Stimulated activated CD4-positive, alpha-beta T cell treated with anti-CD3 and anti-CD28 coated beads, Interleukin-12 subunit alpha, Interleukin-12 subunit beta, amount 100 ng/mL, for 24 hours (primary cell): ENCODE data around the gene RFT1.

Experiments used
- DNase-seq, 2 experiments: peaks; one replicate each; pipeline ENCODE4 v3.0.0-alpha.2; 2020; ENCODE audit warnings: low read depth in 2 of 2

The RFT1 gene

DNA sequence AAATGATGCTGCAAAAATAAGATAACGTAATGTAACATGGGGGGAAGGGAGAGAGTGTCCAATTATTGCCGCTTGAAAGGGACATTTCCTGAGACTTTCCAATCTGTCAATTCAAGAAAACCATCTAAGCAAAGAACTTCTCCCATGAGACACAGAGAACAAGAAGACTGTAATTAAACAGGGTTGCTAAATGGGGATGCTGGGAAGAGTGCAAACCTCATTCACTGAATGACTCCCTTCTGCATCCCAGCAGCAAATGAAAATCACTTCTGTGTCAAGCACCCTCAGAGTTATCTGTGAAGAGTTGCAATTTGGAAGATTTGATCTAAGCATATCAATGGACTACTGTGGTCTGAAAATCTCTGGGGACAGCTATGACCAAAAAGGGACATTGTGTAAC lies 3.6 kb downstream of the RFT1 start:
- DNase-seq = no peak

DNA sequence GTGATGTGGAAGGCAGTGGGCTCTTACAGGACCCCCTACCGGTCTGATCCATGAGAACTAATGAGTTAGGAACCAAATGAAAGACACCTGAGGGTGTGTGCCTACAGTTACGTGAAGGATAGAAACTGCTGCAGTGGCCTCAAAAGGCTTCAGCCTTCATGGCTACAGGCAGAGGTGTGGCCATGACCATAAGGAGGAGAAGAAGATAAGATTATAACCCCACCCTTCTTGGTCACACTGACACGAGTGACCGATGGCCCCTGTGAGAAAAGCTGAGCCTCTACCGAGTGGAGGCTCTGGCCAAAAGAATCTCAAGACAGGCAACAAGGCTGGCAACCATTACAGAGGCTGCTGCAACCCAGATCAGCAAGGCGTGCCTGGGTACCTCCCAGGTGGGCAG lies 6.3 kb downstream of the RFT1 start:
- DNase-seq = no peak

- DNase-seq = no peak
Measured at GRCh38 chr3:53123510-53123909, 6.7 kb downstream of the RFT1 start.

DNA sequence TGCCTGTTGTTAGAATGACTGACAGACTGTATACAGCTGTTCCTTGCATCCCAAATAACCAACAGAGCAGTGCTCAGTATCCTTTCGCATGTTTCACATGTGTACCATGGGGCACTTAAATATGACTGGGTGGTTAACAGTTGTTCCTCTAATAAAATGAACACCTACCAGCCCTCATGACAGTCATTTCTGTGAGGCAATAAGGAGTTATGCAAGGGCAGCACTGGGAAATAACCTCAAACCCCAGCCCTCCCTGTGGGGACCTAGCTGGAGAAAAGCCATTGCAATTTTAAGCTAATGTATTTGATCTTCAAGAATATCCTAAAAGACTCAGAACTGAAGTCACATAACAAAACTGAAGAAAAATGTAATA lies 7.3 kb downstream of the RFT1 start:
- DNase-seq = no peak

DNA sequence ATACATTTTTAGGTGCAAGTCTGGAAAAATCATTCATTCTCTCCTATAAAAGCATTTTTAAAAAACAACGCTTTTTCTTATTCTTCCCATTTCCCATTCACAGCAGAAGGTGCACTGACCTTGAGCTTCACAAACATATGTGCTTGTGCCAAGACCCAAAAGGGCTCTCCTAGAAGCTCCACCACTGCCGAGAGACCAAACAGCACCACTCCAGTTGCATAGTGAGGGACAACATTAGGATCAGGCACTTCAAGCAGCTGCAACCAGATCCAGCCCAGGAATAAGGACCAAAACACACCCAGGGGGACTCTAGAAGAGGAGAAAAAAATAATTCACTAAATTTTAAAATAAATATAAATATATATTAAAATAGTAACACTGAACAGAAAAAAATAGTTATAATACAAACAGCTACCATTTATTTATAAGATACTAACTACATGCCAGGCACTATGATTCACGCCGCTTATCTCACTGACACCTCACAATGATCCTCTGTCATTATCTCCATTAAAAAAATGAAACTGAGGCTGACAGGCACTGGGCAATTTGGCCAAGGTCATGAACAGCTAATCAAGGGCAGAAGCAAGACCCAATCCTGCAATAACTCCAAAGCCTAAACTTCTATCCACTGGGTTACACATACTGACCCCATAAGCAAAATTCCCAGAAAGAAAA lies 7.8 kb downstream of the RFT1 start:
- DNase-seq = no peak

- no peak for DNase-seq
Measured at GRCh38 chr3:53120336-53120735, 9.9 kb downstream of the RFT1 start.

DNA sequence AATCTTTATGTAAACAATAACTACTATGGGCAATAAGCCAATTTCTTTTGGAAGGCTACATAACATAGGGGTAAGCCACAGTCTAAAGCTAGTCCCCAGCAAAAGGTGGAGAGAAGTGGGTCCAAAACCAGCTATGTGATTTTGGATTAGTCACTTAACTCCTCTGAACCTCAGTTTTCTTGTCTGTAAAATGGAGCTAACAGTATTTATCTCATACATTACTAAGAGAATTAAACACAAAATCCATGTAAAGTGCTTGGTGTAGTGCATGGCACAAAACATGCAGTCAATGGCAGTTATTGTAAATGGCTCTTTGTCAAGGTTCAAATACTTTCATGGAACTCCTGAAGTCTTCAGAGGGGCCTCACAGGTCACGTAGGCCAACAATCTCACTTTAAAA lies 13.3 kb downstream of the RFT1 start:
- DNase-seq = no peak

DNA sequence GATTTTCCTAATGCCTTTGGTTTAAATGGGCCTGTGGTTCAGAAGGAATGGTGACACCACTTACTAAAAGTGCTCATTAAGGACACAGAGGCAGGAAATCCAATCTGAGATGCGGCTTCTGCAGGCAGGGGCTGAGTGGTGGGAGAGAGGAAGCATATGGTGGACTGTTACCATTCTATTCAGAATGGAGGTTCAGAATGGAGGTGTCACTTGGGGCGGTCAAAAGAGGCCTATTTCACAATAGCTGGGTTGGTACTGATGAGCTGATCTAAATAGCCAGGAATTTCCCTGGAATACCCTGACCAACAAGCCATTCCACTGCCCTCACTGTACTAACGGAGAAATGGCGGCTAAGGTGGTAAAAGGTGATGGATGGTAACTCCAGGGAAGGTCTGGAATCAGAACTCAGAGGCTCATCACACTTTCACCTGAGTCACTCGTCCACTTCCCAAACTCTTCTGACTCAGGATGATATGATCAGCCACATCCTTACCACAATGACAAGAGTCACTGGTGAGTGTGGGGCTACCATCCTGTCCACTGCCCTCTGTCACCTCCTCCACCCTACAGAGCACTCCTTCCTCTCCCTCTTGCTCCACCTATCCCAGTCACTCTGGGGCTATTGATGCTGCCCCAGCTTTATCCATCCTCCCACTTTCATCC lies 15.7 kb downstream of the RFT1 start:
- DNase-seq = no peak

DNA sequence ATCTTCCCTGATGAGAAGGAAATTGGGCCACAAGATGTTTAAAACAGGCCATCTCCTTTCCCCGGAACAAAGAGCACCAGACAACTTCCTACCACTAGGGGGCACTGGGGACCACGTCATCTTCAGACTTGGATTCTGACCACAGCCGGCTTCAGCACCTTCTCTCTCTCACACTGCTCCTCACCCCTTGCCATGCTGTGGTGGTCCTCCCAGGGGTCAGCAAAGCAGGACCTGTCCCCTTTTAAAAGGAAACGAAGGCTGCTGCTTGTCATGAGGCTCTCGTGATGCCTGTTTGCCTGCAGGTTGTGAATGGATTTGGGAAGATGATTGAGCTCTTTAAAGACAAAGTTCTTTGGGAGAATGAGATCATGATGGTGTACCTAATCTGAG lies 16.2 kb downstream of the RFT1 start:
- peak; percentile 60 to 78 for DNase-seq

GRCh38 chr3:53113293-53114010 lies 16.8 kb downstream of the RFT1 start:
- no peak for DNase-seq

- no peak for DNase-seq
Measured at GRCh38 chr3:53111822-53112221, 18.4 kb downstream of the RFT1 start.

DNA sequence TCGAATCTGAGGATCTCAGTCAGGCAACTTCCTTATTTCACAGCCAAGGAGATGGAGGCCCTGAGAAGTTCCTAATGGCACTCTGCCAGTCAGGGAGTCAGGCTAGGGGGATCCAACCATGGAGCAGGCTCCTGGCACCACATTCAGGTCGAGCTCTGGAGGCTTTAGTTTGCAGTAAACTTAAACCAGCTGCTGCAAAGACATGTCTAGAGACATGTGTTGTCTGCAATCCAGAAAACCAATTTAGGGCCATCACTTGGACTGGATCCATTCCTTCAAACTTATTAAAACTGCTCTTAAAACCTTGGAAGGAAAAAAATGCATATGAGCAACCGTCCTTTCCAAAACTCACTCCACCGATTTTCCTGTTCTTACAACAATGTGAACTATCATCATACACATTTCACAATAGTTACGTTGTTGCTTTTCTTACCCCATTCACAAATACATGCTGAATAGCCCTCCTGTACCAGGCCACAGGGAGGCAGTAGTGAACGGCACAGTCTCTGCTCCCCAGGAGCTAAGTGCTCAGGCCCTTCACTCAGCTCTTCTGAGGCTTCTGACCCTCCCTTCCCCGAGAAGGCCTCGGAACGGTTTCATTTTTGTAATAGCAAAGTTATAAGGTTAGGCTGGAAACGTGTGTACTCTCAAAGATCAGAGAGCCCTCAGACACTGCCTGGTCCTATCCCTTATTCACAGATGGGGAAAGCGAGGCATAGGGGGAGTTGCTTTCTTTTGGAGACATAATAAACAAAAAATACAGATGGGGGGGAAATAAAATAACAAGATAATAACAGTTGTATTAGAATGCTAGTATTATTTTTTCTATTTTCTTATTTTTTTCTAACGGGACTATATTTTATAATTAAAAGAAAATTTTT lies 20.1 kb downstream of the RFT1 start:
- DNase-seq = peak in 1 of 2 experiments; percentile 26

GRCh38 chr3:53109190-53109589 lies 21.0 kb downstream of the RFT1 start:
- DNase-seq = no peak

- DNase-seq = no peak
Measured at GRCh38 chr3:53104762-53105161, 25.5 kb downstream of the RFT1 start.

DNA sequence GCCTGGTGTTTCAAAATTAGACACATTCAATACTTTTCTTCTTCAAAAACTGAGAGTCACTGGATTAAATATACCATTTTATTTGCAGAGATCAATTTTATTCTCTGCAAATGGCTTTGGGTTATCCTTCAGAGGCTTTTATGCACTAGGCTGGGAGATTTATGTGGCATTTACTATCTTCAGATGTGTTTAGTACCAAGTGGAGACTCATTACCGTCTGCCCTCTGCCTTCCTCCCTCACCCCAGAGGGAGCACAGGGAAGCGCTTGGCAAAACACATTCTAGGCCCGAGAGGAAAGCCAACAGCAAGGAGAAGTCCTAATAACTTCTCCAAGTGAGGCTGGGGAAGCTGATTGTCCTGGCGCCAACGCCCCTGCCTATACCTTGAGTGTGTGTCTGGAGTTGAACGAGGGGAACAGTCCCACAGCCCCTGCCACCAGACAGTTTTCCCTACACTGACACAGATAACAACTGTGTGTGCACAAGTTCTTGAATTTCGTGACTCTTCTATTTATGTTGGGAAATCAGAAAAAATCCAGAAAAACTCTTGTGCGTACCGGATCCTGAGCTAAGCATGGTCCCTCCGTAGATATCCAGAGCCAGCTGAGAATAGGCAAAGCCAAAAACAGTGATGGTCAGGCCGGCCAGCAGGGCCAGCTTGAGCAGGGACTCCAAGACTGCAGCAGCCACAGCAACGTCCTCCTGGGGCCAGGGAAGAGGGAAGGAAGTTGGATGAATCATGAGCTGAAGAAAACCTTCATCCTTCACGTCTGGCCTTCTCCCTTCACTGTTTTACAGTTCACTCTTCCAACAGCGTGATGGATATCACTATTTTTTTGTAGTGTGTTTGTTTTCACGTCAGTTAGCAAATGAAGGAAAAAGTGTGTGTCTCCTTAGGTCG lies 26.6 kb downstream of the RFT1 start:
- no peak for DNase-seq

DNA sequence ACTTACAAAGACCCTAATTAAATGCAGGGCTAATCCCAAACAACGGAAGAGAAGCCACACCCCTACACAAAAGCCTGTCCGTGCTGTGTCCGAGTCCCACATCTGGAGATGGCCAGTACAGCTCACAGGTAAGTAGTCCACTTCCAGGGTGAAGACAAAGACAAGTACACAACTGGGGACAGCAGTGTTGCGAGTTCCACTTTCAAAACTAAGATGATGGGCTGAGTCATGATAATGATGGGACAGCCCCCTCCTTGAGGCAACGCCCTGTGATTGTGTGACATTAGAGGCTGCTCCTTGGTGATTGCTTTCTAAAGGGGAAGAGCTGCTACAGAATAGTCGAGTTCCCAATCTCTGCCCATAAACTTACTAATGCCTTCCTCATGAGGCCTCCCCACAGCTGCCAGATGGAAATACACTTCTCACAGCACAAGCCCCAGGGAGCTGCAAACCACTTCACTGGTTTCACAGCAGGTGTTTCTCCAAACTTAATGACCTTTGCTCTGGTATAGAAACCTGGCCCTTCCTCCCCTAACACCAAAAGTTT lies 27.6 kb downstream of the RFT1 start:
- DNase-seq = peak; percentile 20 to 31

DNA sequence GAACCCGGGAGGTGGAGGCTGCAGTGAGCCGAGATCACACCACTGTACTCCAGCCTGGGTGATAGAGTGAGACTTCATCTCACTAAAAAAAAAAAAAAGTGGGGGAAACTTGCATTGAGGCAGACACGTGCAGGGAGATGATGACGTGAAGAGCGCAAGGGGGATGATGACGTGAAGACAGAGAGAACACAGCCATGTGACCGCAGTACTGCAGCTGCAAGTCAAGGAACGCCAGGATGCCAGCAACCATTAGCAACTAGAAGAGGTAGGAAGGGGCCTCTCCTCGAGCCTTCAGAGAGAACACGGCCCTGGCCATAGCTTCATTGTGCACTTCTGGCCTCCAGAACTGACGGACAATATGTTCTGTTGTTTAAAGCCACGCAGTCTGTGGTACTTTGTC lies 28.3 kb downstream of the RFT1 start:
- DNase-seq = no peak

DNA sequence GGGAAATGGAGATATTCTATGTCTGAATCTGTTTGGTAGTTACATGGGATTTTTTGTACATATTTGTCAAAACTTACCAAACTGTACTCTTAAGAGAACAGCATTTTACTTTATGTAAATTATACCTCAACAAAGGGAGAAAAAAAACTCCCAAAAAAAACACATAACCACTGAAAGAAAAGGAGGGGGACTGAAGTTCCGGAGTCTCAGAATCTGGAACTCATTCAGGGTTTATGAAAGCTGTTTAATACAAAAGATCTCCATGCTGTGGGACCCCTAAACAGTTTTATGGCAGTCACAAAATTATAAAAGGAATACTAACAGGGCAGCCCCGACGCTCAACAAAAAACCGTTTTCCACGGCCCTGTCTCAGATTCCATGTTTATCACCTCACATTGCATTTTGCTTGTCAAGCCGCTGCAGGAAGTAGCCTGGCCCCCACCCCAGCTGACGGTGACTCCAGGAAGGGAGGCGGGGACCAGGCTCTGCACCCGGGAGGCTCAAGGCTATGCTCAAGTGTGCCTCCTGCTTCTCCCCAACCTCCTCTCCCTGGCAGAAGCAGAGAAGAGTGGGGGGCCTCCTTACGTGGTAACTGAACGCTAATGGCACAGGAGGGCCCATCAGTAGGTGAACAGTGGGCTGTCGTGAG lies 29.3 kb downstream of the RFT1 start:
- DNase-seq = no peak

- no peak for DNase-seq
Measured at GRCh38 chr3:53097887-53098286, 32.3 kb downstream of the RFT1 start.

DNA sequence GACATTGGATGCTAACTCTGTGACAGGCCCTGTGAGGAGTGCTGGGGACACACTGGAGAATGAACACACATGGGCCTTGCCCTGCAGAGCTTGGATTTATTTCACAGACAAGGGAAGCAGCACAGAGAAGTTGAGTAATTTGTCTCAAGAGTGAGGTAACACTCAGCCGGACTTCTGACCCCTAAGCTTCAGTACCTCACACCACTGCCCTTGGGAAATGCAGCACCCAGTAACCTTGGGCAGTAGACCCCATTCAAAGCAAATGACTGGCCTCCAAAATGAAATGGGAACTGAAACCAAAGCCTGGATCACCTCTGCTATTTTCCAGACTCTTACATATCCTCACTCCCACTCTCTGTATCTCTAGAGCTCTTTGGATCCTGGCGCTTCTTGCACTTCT lies 37.3 kb downstream of the RFT1 start:
- no peak for DNase-seq
